CMK (cell line): Measurements from ENCODE around the gene DUOX1.
"Not testable (repeated sequence)": the region's sequence is repeated elsewhere in the genome, so short reads cannot be mapped to it uniquely, and the experiment has no call there.

Experiments
- DNase-seq: peaks from one replicate; pipeline ENCODE4 v3.0.0-alpha.2; 2010; ENCODE audit warnings: low read depth

The DUOX1 gene

GRCh38 chr15:45121706-45122417 lies 7.9 kb upstream of the DUOX1 start:
- DNase-seq: no peak

GRCh38 chr15:45122719-45123118 lies 7.1 kb upstream of the DUOX1 start:
- DNase-seq: no peak

GRCh38 chr15:45123397-45123796 lies 6.4 kb upstream of the DUOX1 start:
- no peak for DNase-seq

- no peak for DNase-seq
Measured at GRCh38 chr15:45126535-45127158, 3.1 kb upstream of the DUOX1 start.

GRCh38 chr15:45128971-45129639 lies 689 bp upstream of the DUOX1 start:
- DNase-seq: no peak

GRCh38 chr15:45130291-45131000 lies 652 bp downstream of the DUOX1 start:
- DNase-seq: no peak

GRCh38 chr15:45131510-45131909 lies 1.7 kb downstream of the DUOX1 start:
- no peak for DNase-seq

GRCh38 chr15:45132844-45133560 lies 3.2 kb downstream of the DUOX1 start:
- DNase-seq: no peak

- DNase-seq: no peak
Measured at GRCh38 chr15:45133561-45133920, 3.7 kb downstream of the DUOX1 start.

GRCh38 chr15:45134046-45134445 lies 4.3 kb downstream of the DUOX1 start:
- DNase-seq: no peak

GRCh38 chr15:45134682-45135604 lies 5.1 kb downstream of the DUOX1 start:
- no peak for DNase-seq

GRCh38 chr15:45135705-45136377 lies 6.0 kb downstream of the DUOX1 start:
- not testable (repeated sequence) for DNase-seq

GRCh38 chr15:45136378-45136764 lies 6.6 kb downstream of the DUOX1 start:
- no peak for DNase-seq

GRCh38 chr15:45137703-45138102 lies 7.9 kb downstream of the DUOX1 start:
- DNase-seq: no peak

GRCh38 chr15:45138814-45139765 lies 9.3 kb downstream of the DUOX1 start:
- DNase-seq: no peak

GRCh38 chr15:45139770-45140169 lies 10.0 kb downstream of the DUOX1 start:
- no peak for DNase-seq

- no peak for DNase-seq
Measured at GRCh38 chr15:45140557-45141250, 10.9 kb downstream of the DUOX1 start.

GRCh38 chr15:45141386-45141785 lies 11.6 kb downstream of the DUOX1 start:
- no peak for DNase-seq

- DNase-seq: no peak
Measured at GRCh38 chr15:45143056-45143455, 13.3 kb downstream of the DUOX1 start.
